HCT116 (cell line): Measurements from ENCODE around the gene S100Z. TPM values are rescaled to one million over a fixed set of nuclear protein-coding genes. Genes with fewer than 3 reads are reported as not detected.

Source experiments
- ATAC-seq: fragments of 200-7000 bp; cut with Tn5 transposase; 2 replicates; pipeline ENCODE4 v1.9.1; 2020; ENCODE audit warnings: mild to moderate bottlenecking, moderate library complexity
- BruUV-seq: library from RNA; stranded (reverse); fragments of 400-500 nt; replicated peaks from 2 replicates; lab custom pipeline; 2021; lab: Mats Ljungman, UMichigan
- CTCF ChIA-PET: fragments of 300-600 bp; sonication (Branson Sonifier 250); formaldehyde crosslinking; loops from one replicate; lab custom pipeline; 2021; ENCODE audit warnings: antibody characterized with exemption; lab: Charles Lee
- POLR2A ChIA-PET: fragments of 300-600, 350-600 bp; sonication (Branson Sonifier 250); formaldehyde crosslinking; loops from one replicate; lab custom pipeline; 2021; ENCODE audit warnings: antibody characterized with exemption; lab: Charles Lee
- RAD21 ChIA-PET, 2 experiments: fragments of 300-600 bp; sonication (Branson Sonifier 250); formaldehyde crosslinking; loops; one replicate each; lab custom pipeline; 2023; ENCODE audit warnings: low total read pairs in 2 of 2; ENCODE audit not compliant: uncharacterized antibody in 2 of 2, unreplicated experiment in 2 of 2, low non-redundant PET in 1 of 2; lab: Charles Lee
- DNase-seq: peaks from one replicate; pipeline ENCODE4 v3.0.0-alpha.2; 2010; ENCODE audit warnings: low read depth, low spot score
- H2AFZ ChIP-seq: fragments of 200-600 bp; shearing (Covaris generic), sonication (generic); 2 replicates; pipeline ENCODE4 v1.6.1; 2017; ENCODE audit warnings: low read depth, mixed run types, mixed read lengths, antibody characterized with exemption, low read length; ENCODE audit not compliant: poor library complexity, severe bottlenecking
- H3K27ac ChIP-seq: 2 replicates; pipeline ENCODE4 v1.5.1; 2012; ENCODE audit warnings: low read depth, low read length
- H3K27me3 ChIP-seq: fragments of 200-600 bp; sonication (generic); 2 replicates; pipeline ENCODE4 v1.6.1; 2016; ENCODE audit warnings: mixed run types, low read length, mixed read lengths; ENCODE audit not compliant: insufficient read depth
- H3K36me3 ChIP-seq, 2 experiments: fragments of 200-500 bp in 1 of 2; fragments of 200-600 bp in 1 of 2; sonication (Bioruptor generic) in 1 of 2; sonication (generic) in 1 of 2; 2 replicates each; pipeline versions ENCODE4 v1.5.1 to v1.6.1; 2014 to 2016; ENCODE audit warnings: low read length in 2 of 2, inconsistent platforms in 1 of 2, mixed read lengths in 1 of 2, mixed run types in 1 of 2; ENCODE audit not compliant: insufficient read depth in 2 of 2, control insufficient read depth in 1 of 2
- H3K4me1 ChIP-seq, 2 experiments: fragments of 200-600 bp in 1 of 2; sonication (generic) in 1 of 2; 2 replicates each; pipeline versions ENCODE4 v1.5.1 to v1.6.1; 2012 to 2017; ENCODE audit warnings: low read length in 2 of 2, inconsistent platforms in 1 of 2, mild to moderate bottlenecking in 1 of 2, mixed read lengths in 1 of 2, mixed run types in 1 of 2, moderate library complexity in 1 of 2; ENCODE audit not compliant: insufficient read depth in 2 of 2, control insufficient read depth in 1 of 2
- H3K4me2 ChIP-seq: fragments of 200-600 bp; sonication (generic); 2 replicates; pipeline ENCODE4 v1.6.1; 2017; ENCODE audit warnings: mixed run types, low read length, mixed read lengths
- H3K4me3 ChIP-seq, 2 experiments: fragments of 200-600 bp in 1 of 2; sonication (generic) in 1 of 2; replicated peaks in 1 of 2; 2 replicates each; pipeline ENCODE4 v1.5.1; 2011 to 2016; ENCODE audit warnings: low read length in 2 of 2, control low read depth in 1 of 2, low read depth in 1 of 2, mild to moderate bottlenecking in 1 of 2, mixed read lengths in 1 of 2, mixed run types in 1 of 2
- H3K79me2 ChIP-seq: fragments of 200-600 bp; sonication (generic); 2 replicates; pipeline ENCODE4 v1.6.1; 2017; ENCODE audit warnings: mild to moderate bottlenecking, mixed run types, low read length, moderate library complexity, mixed read lengths; ENCODE audit not compliant: insufficient read depth
- H3K9ac ChIP-seq: fragments of 200-600 bp; sonication (generic); 2 replicates; pipeline ENCODE4 v1.6.1; 2016; ENCODE audit warnings: low read length, mixed read lengths
- H3K9me2 ChIP-seq: fragments of 200-600 bp; sonication (generic), shearing (Covaris generic); 2 replicates; pipeline ENCODE4 v1.6.1; 2017; ENCODE audit warnings: mixed run types, mild to moderate bottlenecking, moderate library complexity; ENCODE audit not compliant: insufficient read depth
- H3K9me3 ChIP-seq, 2 experiments: fragments of 200-500 bp in 1 of 2; fragments of 200-600 bp in 1 of 2; sonication (Bioruptor generic) in 1 of 2; sonication (generic) in 1 of 2; 2 replicates each; pipeline ENCODE4 v1.6.1; 2014 to 2017; ENCODE audit warnings: low read length in 2 of 2, mixed read lengths in 2 of 2, inconsistent platforms in 1 of 2, low read depth in 1 of 2, mild to moderate bottlenecking in 1 of 2, mixed run types in 1 of 2, moderate library complexity in 1 of 2; ENCODE audit not compliant: control insufficient read depth in 1 of 2, insufficient read depth in 1 of 2
- H4K20me1 ChIP-seq: fragments of 200-600 bp; sonication (generic), shearing (Covaris generic); 2 replicates; pipeline ENCODE4 v1.6.1; 2017; ENCODE audit warnings: mixed run types, mild to moderate bottlenecking, moderate library complexity; ENCODE audit not compliant: insufficient read depth
- CEBPB ChIP-seq: IDR thresholded peaks from 2 replicates; pipeline ENCODE4 v1.6.1; 2012; ENCODE audit warnings: low read depth
- EGR1 ChIP-seq: IDR thresholded peaks from 2 replicates; pipeline ENCODE4 v1.6.1; 2012; ENCODE audit warnings: low read depth
- ELF1 ChIP-seq: IDR thresholded peaks from 2 replicates; pipeline ENCODE4 v1.6.1; 2012; ENCODE audit warnings: low read depth, borderline replicate concordance
- EZH2 ChIP-seq: fragments of 200-600 bp; sonication (generic); IDR thresholded peaks from 2 replicates; pipeline ENCODE4 v1.6.1; 2017; ENCODE audit warnings: antibody characterized with exemption, mixed run types
- FOSL1 ChIP-seq: IDR thresholded peaks from 2 replicates; pipeline ENCODE4 v1.6.1; 2012; ENCODE audit warnings: low read depth
- POLR2A ChIP-seq: IDR thresholded peaks from 2 replicates; pipeline ENCODE4 v1.7.0; 2011; ENCODE audit warnings: borderline replicate concordance; ENCODE audit not compliant: insufficient read depth, insufficient read length; ENCODE audit errors: extremely low read depth
- POLR2AphosphoS5 ChIP-seq: IDR thresholded peaks from 2 replicates; pipeline ENCODE4 v1.6.1; 2011; ENCODE audit warnings: mild to moderate bottlenecking, low read depth, low read length, moderate library complexity
- REST ChIP-seq: IDR thresholded peaks from 2 replicates; pipeline ENCODE4 v1.6.1; 2012; ENCODE audit warnings: low read depth
- SIN3A ChIP-seq: IDR thresholded peaks from 2 replicates; pipeline ENCODE4 v1.6.1; 2012; ENCODE audit warnings: low read depth
- YY1 ChIP-seq: IDR thresholded peaks from 2 replicates; pipeline ENCODE4 v1.6.1; 2011; ENCODE audit warnings: low read length, low read depth, moderate library complexity, mild to moderate bottlenecking; ENCODE audit not compliant: insufficient replicate concordance; ENCODE audit errors: extremely low read depth
- ZNF274 ChIP-seq: fragments of 200-500 bp; sonication (Bioruptor generic); IDR thresholded peaks from 2 replicates; pipeline ENCODE4 v1.6.1; 2014; ENCODE audit warnings: mild to moderate bottlenecking, low read depth, low read length, inconsistent platforms
- intact Hi-C: fragments of 100-400 bp; cut with micrococcal nuclease; formaldehyde crosslinking; loops from 2 replicates; pipeline ENCODE4 v1.10.0; 2022
- total RNA-seq: library from RNA; stranded (reverse); gene quantifications from one replicate; pipeline ENCODE4 v1.2.1, GENCODE V29; 2021; ENCODE audit not compliant: unreplicated experiment
- TF ChIP-seq, protein P1 (sequence below): IDR thresholded peaks from 2 replicates; pipeline ENCODE4 v1.6.1; 2012
- TF ChIP-seq, protein P2 (sequence below): IDR thresholded peaks from 2 replicates; pipeline ENCODE4 v1.6.1; 2011; ENCODE audit warnings: mild to moderate bottlenecking, low read length, moderate library complexity; ENCODE audit not compliant: insufficient replicate concordance; ENCODE audit errors: extremely low read depth
- TF ChIP-seq, protein P3 (sequence below): IDR thresholded peaks from 2 replicates; pipeline ENCODE4 v1.6.1; 2012

The S100Z gene
- total RNA-seq, 1 experiment from 2014 or later = not detected

- no peak overlapping the region for H3K4me2 ChIP-seq
- TF ChIP-seq POLR2AphosphoS5 (no peak), ZNF274 (no peak), YY1 (no peak), EGR1 (no peak), REST (no peak), POLR2A (no peak), SIN3A (no peak), CEBPB (no peak), EZH2 (no peak), FOSL1 (no peak), ELF1 (no peak)
- TF ChIP-seq, protein P1, sequence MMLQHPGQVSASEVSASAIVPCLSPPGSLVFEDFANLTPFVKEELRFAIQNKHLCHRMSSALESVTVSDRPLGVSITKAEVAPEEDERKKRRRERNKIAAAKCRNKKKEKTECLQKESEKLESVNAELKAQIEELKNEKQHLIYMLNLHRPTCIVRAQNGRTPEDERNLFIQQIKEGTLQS = no peak
- TF ChIP-seq, protein P2, sequence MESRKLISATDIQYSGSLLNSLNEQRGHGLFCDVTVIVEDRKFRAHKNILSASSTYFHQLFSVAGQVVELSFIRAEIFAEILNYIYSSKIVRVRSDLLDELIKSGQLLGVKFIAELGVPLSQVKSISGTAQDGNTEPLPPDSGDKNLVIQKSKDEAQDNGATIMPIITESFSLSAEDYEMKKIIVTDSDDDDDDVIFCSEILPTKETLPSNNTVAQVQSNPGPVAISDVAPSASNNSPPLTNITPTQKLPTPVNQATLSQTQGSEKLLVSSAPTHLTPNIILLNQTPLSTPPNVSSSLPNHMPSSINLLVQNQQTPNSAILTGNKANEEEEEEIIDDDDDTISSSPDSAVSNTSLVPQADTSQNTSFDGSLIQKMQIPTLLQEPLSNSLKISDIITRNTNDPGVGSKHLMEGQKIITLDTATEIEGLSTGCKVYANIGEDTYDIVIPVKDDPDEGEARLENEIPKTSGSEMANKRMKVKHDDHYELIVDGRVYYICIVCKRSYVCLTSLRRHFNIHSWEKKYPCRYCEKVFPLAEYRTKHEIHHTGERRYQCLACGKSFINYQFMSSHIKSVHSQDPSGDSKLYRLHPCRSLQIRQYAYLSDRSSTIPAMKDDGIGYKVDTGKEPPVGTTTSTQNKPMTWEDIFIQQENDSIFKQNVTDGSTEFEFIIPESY = no peak
- TF ChIP-seq, protein P3, sequence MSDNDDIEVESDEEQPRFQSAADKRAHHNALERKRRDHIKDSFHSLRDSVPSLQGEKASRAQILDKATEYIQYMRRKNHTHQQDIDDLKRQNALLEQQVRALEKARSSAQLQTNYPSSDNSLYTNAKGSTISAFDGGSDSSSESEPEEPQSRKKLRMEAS = no peak
- TF ChIP-seq, all 23 proteins: peak for 0
- Histone ChIP-seq H3K9me3 (no peaks in the 10 kb centered on the region), H3K9ac (no peak overlapping the region), H3K36me3 (no peaks in the 10 kb centered on the region), H2AFZ (no peak overlapping the region), H3K9me2 (no peaks in the 10 kb centered on the region), H3K27me3 (no peaks in the 10 kb centered on the region), H3K4me3 (no peak overlapping the region), H4K20me1 (no peaks in the 10 kb centered on the region), H3K79me2 (no peaks in the 10 kb centered on the region), H3K27ac (no peak overlapping the region), H3K4me1 (peaks cover 34 to 74% of the 10 kb centered on the region in 2 experiments)
- POLR2A ChIA-PET = interaction anchor here (0.7 to 1.4 kb wide), 2 partner anchors 10 to 18 kb away, joined by 5 to 10 read pairs; partner anchors contain the start of gene F2RL1
- intact Hi-C loops = no loop called here
- no TSS peak for BruUV-seq
- no peak for DNase-seq
- CTCF ChIA-PET = no interaction called here
- no peak for ATAC-seq
- RAD21 ChIA-PET = no interaction called here
Measured at GRCh38 chr5:76800579-76800978, 49.2 kb upstream of the S100Z start.
